Endothelial cell of umbilical vein (primary cell): ENCODE data around the gene ABR. TPM values are rescaled to one million over a fixed set of nuclear protein-coding genes. Genes with fewer than 3 reads are reported as not detected.

ENCODE experiments used
- BruUV-seq: library from RNA; stranded (reverse); fragments of 400-500 nt; replicated peaks from 2 replicates; lab custom pipeline; 2021; lab: Mats Ljungman, UMichigan
- CTCF ChIA-PET: fragments of 300-600, 350-600 bp; sonication (Branson Sonifier 250); formaldehyde crosslinking; loops from one replicate; lab custom pipeline; 2021; ENCODE audit warnings: antibody characterized with exemption, inconsistent platforms; lab: Charles Lee
- POLR2A ChIA-PET: fragments of 300-600, 350-600 bp; sonication (Branson Sonifier 250); formaldehyde crosslinking; loops from one replicate; lab custom pipeline; 2021; ENCODE audit warnings: antibody characterized with exemption, inconsistent platforms; lab: Charles Lee
- DNase-seq: peaks from one replicate; pipeline ENCODE4 v3.0.0-alpha.2; 2011; ENCODE audit warnings: low read depth, low spot score
- FAIRE-seq: peaks from 2 replicates; lab custom pipeline; 2011; peaks lifted over from hg19 to GRCh38; lab: Jason Lieb, UNC
- H2AFZ ChIP-seq: 2 replicates; pipeline ENCODE4 v1.6.0; 2012; ENCODE audit warnings: low read depth, low read length, control low read depth, inconsistent platforms
- H3K27ac ChIP-seq: 2 replicates; pipeline ENCODE4 v1.5.1; 2011; ENCODE audit warnings: low read depth, mild to moderate bottlenecking, control low read depth, low read length, moderate library complexity; ENCODE audit not compliant: insufficient read depth
- H3K27me3 ChIP-seq, 2 experiments: 2 replicates each; pipeline versions ENCODE4 v1.6.0 to v1.6.1; 2011; ENCODE audit warnings: low read length in 2 of 2, mixed read lengths in 1 of 2; ENCODE audit not compliant: control insufficient read depth in 2 of 2, insufficient read depth in 2 of 2
- H3K36me3 ChIP-seq, 2 experiments: 2 replicates in 1 of 2; 3 replicates in 1 of 2; pipeline ENCODE4 v1.5.1; 2011; ENCODE audit warnings: low read length in 2 of 2, mild to moderate bottlenecking in 1 of 2, moderate library complexity in 1 of 2; ENCODE audit not compliant: control insufficient read depth in 2 of 2, insufficient read depth in 2 of 2; ENCODE audit errors: extremely low read depth in 1 of 2
- H3K4me1 ChIP-seq: 3 replicates; pipeline ENCODE4 v1.5.1; 2011; ENCODE audit warnings: mild to moderate bottlenecking, low read length; ENCODE audit not compliant: control insufficient read depth, insufficient read depth; ENCODE audit errors: extremely low read depth
- H3K4me2 ChIP-seq: 2 replicates; pipeline ENCODE4 v1.6.1; 2011; ENCODE audit warnings: low read length, control low read depth, mixed read lengths; ENCODE audit not compliant: insufficient read depth
- H3K4me3 ChIP-seq, 3 experiments: fragments of 200-600 bp in 1 of 3; sonication (generic), shearing (Covaris generic) in 1 of 3; replicated peaks in 1 of 3; 2 replicates each; pipeline ENCODE4 v1.5.1; 2011 to 2016; ENCODE audit warnings: control low read depth in 3 of 3, low read length in 3 of 3, mild to moderate bottlenecking in 2 of 3, inconsistent platforms in 1 of 3, low read depth in 1 of 3, moderate library complexity in 1 of 3; ENCODE audit not compliant: insufficient read depth in 1 of 3
- H3K79me2 ChIP-seq: 2 replicates; pipeline ENCODE4 v1.6.0; 2012; ENCODE audit warnings: low read length, inconsistent platforms; ENCODE audit not compliant: control insufficient read depth, insufficient read depth
- H3K9ac ChIP-seq: replicated peaks from 2 replicates; pipeline ENCODE3; 2011; ENCODE audit warnings: low read length, control low read depth; ENCODE audit not compliant: insufficient read depth; ENCODE audit errors: extremely low read depth
- H3K9me1 ChIP-seq: replicated peaks from 3 replicates; pipeline ENCODE4 v1.6.0; 2011; ENCODE audit warnings: mild to moderate bottlenecking, low read length; ENCODE audit not compliant: control insufficient read depth, insufficient read depth; ENCODE audit errors: extremely low read depth
- H3K9me3 ChIP-seq: replicated peaks from 2 replicates; pipeline ENCODE4 v1.5.1; 2012; ENCODE audit warnings: low read length, inconsistent platforms; ENCODE audit not compliant: control insufficient read depth, insufficient read depth
- H4K20me1 ChIP-seq: replicated peaks from 2 replicates; pipeline ENCODE3; 2011; ENCODE audit warnings: mild to moderate bottlenecking, low read length; ENCODE audit not compliant: control insufficient read depth, insufficient read depth; ENCODE audit errors: extremely low read depth
- CTCF ChIP-seq, 2 donors: IDR thresholded peaks; 1 replicate in 1 of 2; 2 replicates in 1 of 2; pipeline ENCODE4 v1.5.1; 2011; ENCODE audit warnings: low read length in 2 of 2, mild to moderate bottlenecking in 2 of 2, moderate library complexity in 2 of 2, control low read depth in 1 of 2, inconsistent platforms in 1 of 2, low read depth in 1 of 2; ENCODE audit not compliant: insufficient read depth in 1 of 2; ENCODE audit errors: extremely low read depth in 1 of 2
- EZH2 ChIP-seq: IDR thresholded peaks from 2 replicates; pipeline ENCODE4 v1.6.1; 2012; ENCODE audit warnings: borderline replicate concordance, low read depth, mild to moderate bottlenecking, moderate library complexity, low read length, inconsistent platforms; ENCODE audit not compliant: severe bottlenecking
- FOS ChIP-seq: IDR thresholded peaks from 2 replicates; pipeline ENCODE4 v1.6.1; 2011; ENCODE audit warnings: mild to moderate bottlenecking, low read length, moderate library complexity, borderline replicate concordance; ENCODE audit not compliant: insufficient read depth
- GATA2 ChIP-seq: IDR thresholded peaks from 2 replicates; pipeline ENCODE4 v1.7.0; 2011; ENCODE audit warnings: low read depth, mild to moderate bottlenecking, moderate library complexity, mixed read lengths, low read length; ENCODE audit not compliant: insufficient read length, insufficient read depth
- JUN ChIP-seq: IDR thresholded peaks from 2 replicates; pipeline ENCODE4 v1.6.1; 2011; ENCODE audit warnings: borderline replicate concordance, low read depth; ENCODE audit not compliant: insufficient read length, insufficient read depth
- MAX ChIP-seq: IDR thresholded peaks from 2 replicates; pipeline ENCODE4 v1.6.1; 2011; ENCODE audit not compliant: insufficient read depth, insufficient read length
- MYC ChIP-seq: IDR thresholded peaks from one replicate; pipeline ENCODE4 v1.6.1; 2011; ENCODE audit warnings: mild to moderate bottlenecking, low read depth, low read length
- POLR2AphosphoS5 ChIP-seq: IDR thresholded peaks from 2 replicates; pipeline ENCODE4 v1.6.1; 2012; ENCODE audit warnings: low read depth, mild to moderate bottlenecking, control low read depth, low read length, moderate library complexity; ENCODE audit not compliant: insufficient read depth
- dilution Hi-C: fragments of 300-500 bp; cut with MboI; formaldehyde crosslinking; loops from one replicate; pipeline ENCODE4 v1.15.0; 2019; ENCODE audit warnings: low sequenced_read_pairs; ENCODE audit not compliant: extremely low pct_ligation_motif_present
- intact Hi-C: fragments of 100-400 bp; cut with micrococcal nuclease; formaldehyde crosslinking; loops from one replicate; pipeline ENCODE4 v1.10.0; 2022
- polyA plus RNA-seq, 4 experiments: library from polyadenylated mRNA; depleted of rRNA in 3 of 4; stranded (reverse) in 3 of 4; unstranded in 1 of 4; fragments of >200 nt; gene quantifications; 2 replicates each; pipeline versions ENCODE4 v1.2.1 to v1.2.3, GENCODE V29; 2011 to 2012; ENCODE audit warnings: missing spikeins in 1 of 4
- total RNA-seq: library from RNA; stranded (reverse); gene quantifications from 2 replicates; pipeline ENCODE4 v1.2.3, GENCODE V29; 2021

Gene ABR
- total and polyA plus RNA-seq, 2 donors (not counting 3 experiments of a cell fraction or from before 2014, with no cell fraction given): 83.5 to 96.8 TPM

GRCh38 chr17:1144162-1144561, 35.6 kb downstream of the ABR start:
- no peaks in the 10 kb centered on the region for H3K9me3 ChIP-seq
- BruUV-seq: no TSS peak
- no peak overlapping the region for H3K4me2 ChIP-seq
- CTCF ChIA-PET: interaction anchor here (1.4 to 7.5 kb wide), 7 partner anchors 21 to 88 kb away, joined by 4 to 234 read pairs (median 8); no protein-coding TSS in a partner anchor
- POLR2A ChIA-PET: no interaction called here
- dilution Hi-C loops (no loop called here), intact Hi-C loops (no loop called here)
- H4K20me1 ChIP-seq: no peaks in the 10 kb centered on the region
- no peak overlapping the region for H2AFZ ChIP-seq
- H3K4me3 ChIP-seq: no peak overlapping the region
- peaks cover 0 to 2% of the 10 kb centered on the region in 2 experiments for H3K36me3 ChIP-seq
- no peak overlapping the region for H3K27ac ChIP-seq
- DNase-seq (no peak), FAIRE-seq (no peak)
- peaks cover 4% of the 10 kb centered on the region for H3K4me1 ChIP-seq
- H3K9me1 ChIP-seq: no peaks in the 10 kb centered on the region
- no peak overlapping the region for H3K9ac ChIP-seq
- no peaks in the 10 kb centered on the region for H3K27me3 ChIP-seq
- TF ChIP-seq CTCF (IDR thresholded peaks at IDR 0.05; ENCODE audit: extremely low read depth in 1 of 2, insufficient read depth in 1 of 2, low read depth in 1 of 2, low read length in 2 of 2): no peak
- TF ChIP-seq MYC: no peak
- TF ChIP-seq POLR2AphosphoS5: no peak
- TF ChIP-seq JUN: no peak
- TF ChIP-seq EZH2: no peak
- no peak for TF ChIP-seq GATA2
- TF ChIP-seq MAX: no peak
- TF ChIP-seq FOS: no peak
- H3K79me2 ChIP-seq: no peaks in the 10 kb centered on the region
